K562 (cell line): ENCODE results near the gene NAT9. TPM values are rescaled to one million over a fixed set of nuclear protein-coding genes. Genes with fewer than 3 reads are reported as not detected.

Experiments
- ATAC-seq: fragments of 200-7000 bp; cut with Tn5 transposase; 3 replicates; pipeline ENCODE4 v1.9.1; 2020; ENCODE audit warnings: moderate library complexity
- BruUV-seq: library from RNA; stranded (reverse); fragments of 400-500 nt; replicated peaks from 2 replicates; lab custom pipeline; 2021; lab: Mats Ljungman, UMichigan
- CTCF ChIA-PET: fragments of 300-600 bp; formaldehyde crosslinking; extraction: SDS; loops from one replicate; lab custom pipeline; 2021; ENCODE audit warnings: low intra/inter-chr PET ratio; lab: Yijun Ruan, JAX
- POLR2A ChIA-PET: fragments of 300-600, 350-650 bp; sonication (Branson Sonifier 250); formaldehyde crosslinking; extraction: SDS; loops from one replicate; lab custom pipeline; 2021; ENCODE audit warnings: antibody characterized with exemption, inconsistent platforms; lab: Yijun Ruan, JAX
- DNase-seq, 4 experiments: peaks; one replicate each; pipeline versions ENCODE4 v3.0.0 to v3.0.0-alpha.2; 2011 to 2018; ENCODE audit warnings: low spot score in 3 of 4, mixed read lengths in 3 of 4; ENCODE audit errors: extremely low read depth in 1 of 4
- FAIRE-seq: peaks from 2 replicates; lab custom pipeline; 2011; peaks lifted over from hg19 to GRCh38; lab: Jason Lieb, UNC
- H2AFZ ChIP-seq: 2 replicates; pipeline ENCODE4 v1.6.0; 2011; ENCODE audit warnings: low read depth, low read length, control low read depth, inconsistent platforms
- H3K27ac ChIP-seq: fragments of 200-600 bp; 3 replicates; pipeline ENCODE4 v1.8.0; 2011; ENCODE audit warnings: low read depth, mild to moderate bottlenecking, control low read depth, inconsistent platforms, low read length, moderate library complexity, mixed read lengths; ENCODE audit errors: extremely low read depth
- H3K27me3 ChIP-seq, 2 experiments: fragments of 300-600 bp in 1 of 2; 2 replicates in 1 of 2; 3 replicates in 1 of 2; pipeline versions ENCODE4 v1.6.0 to v1.8.0; 2011; ENCODE audit warnings: inconsistent platforms in 2 of 2, low read length in 2 of 2, mild to moderate bottlenecking in 1 of 2, mixed read lengths in 1 of 2, moderate library complexity in 1 of 2; ENCODE audit not compliant: control insufficient read depth in 2 of 2, insufficient read depth in 2 of 2
- H3K36me3 ChIP-seq: fragments of 300-600 bp; 3 replicates; pipeline ENCODE4 v1.8.0; 2011; ENCODE audit warnings: mild to moderate bottlenecking, low read length, inconsistent platforms; ENCODE audit not compliant: control insufficient read depth, insufficient read depth
- H3K4me1 ChIP-seq, 2 experiments: fragments of 200-600 bp in 1 of 2; replicated peaks in 1 of 2; 2 replicates in 1 of 2; 3 replicates in 1 of 2; pipeline versions ENCODE4 v1.5.1 to v1.8.0; 2011; ENCODE audit warnings: inconsistent platforms in 2 of 2, low read length in 2 of 2, mild to moderate bottlenecking in 1 of 2, mixed read lengths in 1 of 2, moderate library complexity in 1 of 2; ENCODE audit not compliant: control insufficient read depth in 2 of 2, insufficient read depth in 2 of 2
- H3K4me2 ChIP-seq: 2 replicates; pipeline ENCODE4 v1.6.1; 2011; ENCODE audit warnings: low read length, control low read depth, inconsistent platforms, mixed read lengths; ENCODE audit not compliant: insufficient read depth
- H3K4me3 ChIP-seq: fragments of 200-600 bp; sonication (generic), shearing (Covaris generic); 2 replicates; pipeline ENCODE4 v1.5.1; 2016; ENCODE audit warnings: control low read depth, inconsistent platforms
- H3K79me2 ChIP-seq: fragments of 200-600 bp; 3 replicates; pipeline ENCODE4 v1.8.0; 2011; ENCODE audit warnings: low read length, inconsistent platforms; ENCODE audit not compliant: control insufficient read depth, insufficient read depth
- H3K9ac ChIP-seq, 2 experiments: 2 replicates each; pipeline versions ENCODE4 v1.6.0 to v1.6.1; 2011; ENCODE audit warnings: low read depth in 2 of 2, low read length in 2 of 2, control low read depth in 1 of 2, inconsistent platforms in 1 of 2, mild to moderate bottlenecking in 1 of 2, mixed read lengths in 1 of 2; ENCODE audit not compliant: insufficient read depth in 1 of 2
- H3K9me1 ChIP-seq: one replicate; pipeline ENCODE4 v1.6.0; 2011; ENCODE audit warnings: inconsistent platforms, mild to moderate bottlenecking, low read length, moderate library complexity; ENCODE audit not compliant: control insufficient read depth, insufficient read depth
- H3K9me3 ChIP-seq: replicated peaks from 2 replicates; pipeline ENCODE4 v1.5.1; 2011; ENCODE audit warnings: low read depth, low read length, inconsistent platforms; ENCODE audit not compliant: control insufficient read depth, insufficient read depth
- H4K20me1 ChIP-seq: replicated peaks from 2 replicates; pipeline ENCODE4 v1.6.1; 2011; ENCODE audit warnings: low read length, inconsistent platforms, mixed read lengths; ENCODE audit not compliant: control insufficient read depth, insufficient read depth
- ETS1 ChIP-seq: conservative IDR thresholded peaks from 2 replicates; pipeline ENCODE4 v1.6.1; 2011; ENCODE audit warnings: low read depth, mild to moderate bottlenecking, low read length; ENCODE audit not compliant: control insufficient read depth
- JUN ChIP-seq, 2 experiments: sonication (generic) in 1 of 2; formaldehyde crosslinking in 1 of 2; IDR thresholded peaks; 2 replicates each; pipeline versions ENCODE4 v1.6.1 to v1.8.0; 2012 to 2022; ENCODE audit warnings: borderline replicate concordance in 2 of 2, mild to moderate bottlenecking in 2 of 2, improper control_type of control experiment in 1 of 2, low read depth in 1 of 2, low read length in 1 of 2, missing genetic modification reagents in 1 of 2
- KAT8 ChIP-seq: fragments of 450-650 bp; IDR thresholded peaks from 2 replicates; pipeline ENCODE4 v1.6.1; 2016; ENCODE audit warnings: low read depth, mild to moderate bottlenecking
- SRSF7 ChIP-seq: fragments of 200-400 bp; formaldehyde crosslinking; optimal IDR thresholded peaks from 2 replicates; pipeline ENCODE3; 2017; ENCODE audit warnings: mild to moderate bottlenecking, low read depth, low read length
- ZBTB8A ChIP-seq: fragments of 450-650 bp; IDR thresholded peaks from 2 replicates; pipeline ENCODE4 v1.6.1; 2018; ENCODE audit warnings: mild to moderate bottlenecking, moderate library complexity; ENCODE audit not compliant: partially characterized antibody
- ZNF592 ChIP-seq: fragments of 450-650 bp; IDR thresholded peaks from 2 replicates; pipeline ENCODE4 v1.6.1; 2017; ENCODE audit warnings: antibody characterized with exemption, mild to moderate bottlenecking
- ZNF696 ChIP-seq: fragments of 250-450 bp; sonication (Bioruptor Pico); conservative IDR thresholded peaks from 2 replicates; pipeline ENCODE4 v1.4.0; 2020; ENCODE audit warnings: mild to moderate bottlenecking, moderate library complexity
- WGBS: fragments of 100-300 bp; shearing (Covaris generic); methylation state at CpG from one replicate; pipeline ENCODE4 v1.1.6; 2016; ENCODE audit warnings: low coverage, mixed read lengths; ENCODE audit not compliant: insufficient coverage; ENCODE audit errors: missing lambda C conversion rate; 5-methylcytosine and 5-hydroxymethylcytosine counted together
- in situ Hi-C: fragments of 300-500 bp; cut with MboI; formaldehyde crosslinking; loops from 4 replicates; pipeline ENCODE4 v1.15.0; 2018; ENCODE audit warnings: inconsistent platforms, mixed read lengths
- intact Hi-C: fragments of 100-400 bp; cut with micrococcal nuclease; formaldehyde crosslinking; loops from 2 replicates; pipeline ENCODE4 v1.14.2; 2022
- polyA plus RNA-seq, 8 experiments: library from polyadenylated mRNA; depleted of rRNA in 4 of 8; stranded (reverse) in 5 of 8; unstranded in 3 of 8; fragments of >200 nt; fragmentation: Nextera tagmentation in 2 of 8; fragmentation: Illumina TruSeq in 1 of 8; extraction: Ambion mirVana in 2 of 8; extraction: Trizol in 1 of 8; gene quantifications; 2 replicates each; pipeline versions ENCODE4 v1.2.1 to v1.2.3, GENCODE V29; 2011 to 2014; ENCODE audit warnings: inconsistent platforms in 1 of 8, missing spikeins in 1 of 8
- total RNA-seq, 7 experiments: library from RNA; depleted of rRNA in 6 of 7; stranded (reverse); fragments of >200 nt in 6 of 7; fragmentation: Illumina TruSeq in 2 of 7; extraction: Trizol in 2 of 7; gene quantifications; 2 replicates each; pipeline versions ENCODE4 v1.2.1 to v1.2.3, GENCODE V29; 2011 to 2021; ENCODE audit warnings: low replicate concordance in 1 of 7

The NAT9 gene
- total and polyA plus RNA-seq, 9 of the 15 experiments (the other 6 are each of a cell fraction or from before 2014, with no cell fraction given), result 4.2 to 63.6 (median 40.8) TPM

GRCh38 chr17:74804683-74805082 lies 28.5 kb upstream of the NAT9 start:
- H3K27ac ChIP-seq, result no peak overlapping the region
- H3K9me3 ChIP-seq, result no peaks in the 10 kb centered on the region
- CTCF ChIA-PET, result no interaction called here
- ATAC-seq, result no peak
- in situ Hi-C loops, result no loop called here
- 79% methylated on average over 7 of the region's 7 CpGs for WGBS
- H3K79me2 ChIP-seq, result no peaks in the 10 kb centered on the region
- POLR2A ChIA-PET, result interaction anchor here (0.6 to 1.2 kb wide), 3 partner anchors 16 to 156 kb away, joined by 3 to 6 read pairs (median 3); no protein-coding TSS in a partner anchor
- H3K36me3 ChIP-seq, result peaks cover 3% of the 10 kb centered on the region; the same call in 2 of the 3 replicates
- H3K4me2 ChIP-seq, result no peak overlapping the region
- intact Hi-C loops, result no loop called here
- no peaks in the 10 kb centered on the region for H3K4me1 ChIP-seq
- BruUV-seq, result no TSS peak
- no peak overlapping the region for H2AFZ ChIP-seq
- FAIRE-seq, result no peak
- H3K9me1 ChIP-seq, result no peaks in the 10 kb centered on the region
- TF ChIP-seq SRSF7, result no peak
- no peak for TF ChIP-seq KAT8
- no peak for TF ChIP-seq ZNF696 (CRISPR knock-in tag)
- no peak for TF ChIP-seq JUN (IDR thresholded peaks at IDR 0.05; ENCODE audit: borderline replicate concordance, low read depth, low read length)
- TF ChIP-seq JUN (CRISPR knock-in tag; IDR thresholded peaks at IDR 0.05; ENCODE audit: borderline replicate concordance), result no peak
- TF ChIP-seq ETS1, result no peak
- TF ChIP-seq ZBTB8A, result no peak
- TF ChIP-seq ZNF592, result no peak
- TF ChIP-seq, all 486 proteins: peak for 0
- no peaks in the 10 kb centered on the region for H3K27me3 ChIP-seq
- DNase-seq, result no peak
- peaks cover 4% of the 10 kb centered on the region for H4K20me1 ChIP-seq
- no peak overlapping the region for H3K4me3 ChIP-seq
- no peak overlapping the region for H3K9ac ChIP-seq
